NCI-H748 (cell line): Measurements from ENCODE around the gene SEPTIN8.
A peak's percentile ranks its signal among the peaks of the same experiment; 100 is the strongest.

Experiments
- DNase-seq: peaks from one replicate; lab custom pipeline; 2025; ENCODE audit not compliant: unreplicated experiment; lab: John Stamatoyannopoulos, UW

The SEPTIN8 gene

DNA sequence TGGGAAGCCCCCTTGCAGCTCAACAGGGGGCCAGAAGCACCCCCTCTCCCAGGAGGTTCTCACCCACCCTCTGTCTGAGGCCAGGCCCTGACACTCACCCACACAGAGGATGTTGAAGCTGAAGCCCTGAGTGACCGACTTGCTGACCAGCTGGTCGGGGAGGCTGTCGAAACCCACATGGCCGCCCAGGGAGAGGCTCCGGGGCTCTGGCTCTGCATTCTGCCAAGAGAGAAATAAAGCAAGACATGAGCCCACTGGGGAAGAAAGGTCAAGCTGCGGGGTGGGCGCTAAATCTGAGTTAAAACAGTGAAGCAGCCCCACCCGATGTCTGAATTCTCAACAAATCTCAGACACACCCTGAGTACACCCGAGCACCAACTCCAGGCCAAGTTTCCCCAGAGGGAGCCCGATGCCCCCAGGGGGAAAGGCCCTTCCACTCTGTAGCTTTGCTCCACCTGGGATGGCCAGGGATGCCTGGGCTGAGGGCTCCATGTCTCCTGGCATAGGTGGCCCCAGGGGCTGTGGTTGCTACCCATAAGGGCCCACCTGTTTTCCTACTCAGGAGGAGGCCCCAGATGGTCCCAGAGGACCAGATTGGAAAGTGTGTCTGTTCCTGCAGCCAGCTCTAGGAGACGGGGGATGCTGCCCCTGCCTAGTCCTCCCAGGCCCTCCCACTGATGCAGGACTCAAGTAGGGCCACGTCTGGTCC lies 11.6 kb downstream of the SEPTIN8 start:
- DNase-seq: no peak

- no peak for DNase-seq
Observed at GRCh38 chr5:132764671-132765238, 12.3 kb downstream of the SEPTIN8 start.

- no peak for DNase-seq
Observed at GRCh38 chr5:132764051-132764450, 13.0 kb downstream of the SEPTIN8 start.

GRCh38 chr5:132763181-132764036 lies 13.6 kb downstream of the SEPTIN8 start:
- DNase-seq: no peak

- DNase-seq: no peak
Observed at GRCh38 chr5:132762246-132763000, 14.6 kb downstream of the SEPTIN8 start.

DNA sequence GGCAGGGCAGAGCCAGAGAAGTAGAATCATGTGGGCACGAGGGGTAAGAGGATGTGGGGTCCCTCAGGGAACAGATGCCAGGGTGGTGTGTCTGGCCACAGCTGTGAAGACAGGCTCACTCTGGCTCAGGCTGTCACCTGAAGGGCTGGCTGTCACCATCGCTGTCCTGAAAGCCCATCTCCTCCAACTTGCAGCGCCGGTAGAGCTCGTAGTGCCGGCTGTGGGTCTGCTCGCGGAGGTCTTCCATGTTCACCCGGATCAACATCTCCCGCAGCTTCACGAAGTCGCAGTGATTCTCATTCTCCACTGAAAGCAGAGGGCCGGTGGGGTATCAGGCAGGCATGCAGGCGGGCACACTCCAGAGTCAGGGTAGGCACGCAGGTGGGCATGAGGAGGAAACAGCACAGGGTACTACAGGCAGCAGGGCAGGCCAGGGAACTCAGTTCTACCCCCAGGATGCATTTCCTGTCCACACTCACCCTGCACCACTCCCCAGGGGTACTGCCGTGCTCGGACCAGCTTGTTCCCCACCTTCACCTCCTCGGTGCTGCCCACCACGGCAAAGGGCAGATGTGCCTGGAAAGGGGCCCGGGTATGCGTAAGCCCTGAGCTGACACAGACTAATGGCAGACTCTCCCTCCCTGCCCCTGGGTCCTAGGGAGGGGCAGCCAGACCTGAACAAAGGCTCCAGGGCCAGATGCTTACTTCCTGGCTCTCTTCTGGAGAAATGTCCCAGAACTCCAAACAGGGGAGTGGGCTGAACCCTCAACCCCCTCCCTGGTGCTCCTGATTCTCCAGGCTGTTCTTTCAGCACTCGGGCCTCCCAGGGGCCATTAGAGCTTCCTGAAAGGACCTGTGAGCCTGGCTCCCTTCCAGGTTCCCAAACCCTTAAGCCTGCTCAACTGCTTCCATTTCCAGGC lies 15.5 kb downstream of the SEPTIN8 start:
- DNase-seq: no peak

DNA sequence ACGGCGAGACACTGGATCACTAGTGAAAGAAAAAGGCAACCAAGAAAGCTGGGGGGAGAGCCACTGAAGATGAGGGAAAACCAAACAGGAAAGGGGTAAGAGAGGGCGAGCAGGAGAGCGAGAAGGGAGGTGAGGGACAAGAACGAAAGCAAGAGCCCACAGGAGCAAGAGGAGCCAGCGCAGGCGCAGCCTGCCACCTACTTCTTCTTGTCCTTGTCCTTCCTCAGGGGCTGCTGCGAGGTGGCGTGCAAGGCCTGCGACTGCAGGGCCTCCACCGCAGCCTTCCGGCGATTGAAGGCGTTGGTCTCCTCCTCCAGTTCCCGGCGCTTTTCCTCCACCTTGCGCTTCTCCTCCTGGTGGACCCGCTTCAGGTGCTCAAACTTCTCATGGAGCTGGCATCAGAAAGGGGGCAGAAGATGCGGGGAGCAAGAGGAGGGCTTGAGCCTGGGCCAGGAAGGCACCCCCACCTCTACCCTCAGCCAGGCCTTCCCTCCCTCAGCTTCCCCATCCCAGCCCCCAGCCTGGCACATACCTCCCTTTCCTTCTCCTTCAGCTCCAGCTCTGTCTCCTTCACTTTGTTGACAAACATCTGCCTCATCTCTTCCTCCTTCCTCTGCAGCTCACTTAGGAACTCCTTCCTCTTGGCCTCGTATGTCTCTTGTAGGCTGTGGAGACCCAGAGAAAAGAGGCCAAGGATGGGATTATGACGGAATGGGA lies 16.3 kb downstream of the SEPTIN8 start:
- DNase-seq: no peak

GRCh38 chr5:132760049-132760420 lies 17.0 kb downstream of the SEPTIN8 start:
- no peak for DNase-seq

DNA sequence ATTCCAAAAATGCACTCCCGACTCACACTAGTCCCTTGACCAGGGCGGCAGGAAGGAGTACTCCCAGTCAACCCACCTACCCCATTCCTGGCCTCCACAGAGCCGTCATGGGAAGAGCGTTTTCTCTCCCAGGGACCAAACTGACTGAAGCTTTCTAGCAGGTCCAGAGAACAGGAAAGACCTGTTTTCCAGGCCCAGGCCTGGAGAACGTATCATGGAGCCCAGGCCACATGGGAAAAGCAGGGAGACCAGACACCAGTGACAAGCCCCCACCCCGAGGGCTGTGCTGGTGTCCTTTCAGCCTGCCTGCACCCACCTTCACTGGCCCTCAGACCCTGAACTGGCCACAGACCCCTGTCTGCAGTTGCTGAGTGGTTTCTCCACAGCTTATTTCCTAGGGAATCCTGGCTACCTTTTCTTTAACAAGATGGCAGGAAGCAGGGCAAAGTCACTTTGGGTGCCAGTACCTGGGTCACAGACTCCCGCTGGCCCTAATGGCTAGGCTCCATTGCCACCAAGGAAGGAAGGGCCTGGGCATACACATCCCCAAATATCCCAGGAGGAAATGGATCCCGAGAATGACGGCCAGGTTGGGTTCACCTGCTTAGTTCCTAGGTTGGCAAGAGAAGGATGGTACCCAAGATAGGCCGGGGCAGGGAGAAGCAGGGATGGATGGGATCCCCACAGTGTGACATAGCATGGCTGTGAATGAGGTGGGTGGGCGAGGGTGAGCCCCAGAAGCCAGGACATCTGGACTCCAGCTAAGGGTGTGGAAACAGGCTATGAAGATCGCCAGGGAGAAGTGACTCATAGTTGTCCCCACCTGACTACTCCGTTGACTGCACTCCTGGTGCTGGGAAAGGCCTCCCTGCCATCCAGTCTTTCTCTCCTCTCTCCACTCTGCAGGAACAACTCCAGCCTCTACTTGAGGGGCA lies 17.7 kb downstream of the SEPTIN8 start:
- peak; percentile 6 for DNase-seq

DNA sequence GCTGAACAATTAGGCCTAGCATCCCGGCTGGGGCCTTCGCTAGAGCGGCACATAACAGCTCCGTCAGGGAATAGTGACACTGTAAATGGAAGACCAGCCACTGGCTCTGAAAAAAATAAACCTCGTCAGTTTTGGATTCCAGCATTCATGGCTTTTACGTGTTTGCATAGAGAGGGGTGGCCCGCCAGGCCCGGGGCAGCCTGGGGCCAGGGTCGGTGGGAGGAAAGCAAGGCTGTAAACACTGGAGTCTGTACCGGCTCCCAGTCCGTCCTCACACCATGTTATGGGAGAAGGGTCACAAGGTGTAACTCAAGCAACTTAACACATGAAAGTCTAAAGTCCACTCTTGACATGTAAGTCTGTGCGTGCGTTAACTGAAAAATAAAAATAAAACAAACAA lies 18.6 kb downstream of the SEPTIN8 start:
- DNase-seq: no peak

GRCh38 chr5:132756542-132756941 lies 20.5 kb downstream of the SEPTIN8 start:
- no peak for DNase-seq

DNA sequence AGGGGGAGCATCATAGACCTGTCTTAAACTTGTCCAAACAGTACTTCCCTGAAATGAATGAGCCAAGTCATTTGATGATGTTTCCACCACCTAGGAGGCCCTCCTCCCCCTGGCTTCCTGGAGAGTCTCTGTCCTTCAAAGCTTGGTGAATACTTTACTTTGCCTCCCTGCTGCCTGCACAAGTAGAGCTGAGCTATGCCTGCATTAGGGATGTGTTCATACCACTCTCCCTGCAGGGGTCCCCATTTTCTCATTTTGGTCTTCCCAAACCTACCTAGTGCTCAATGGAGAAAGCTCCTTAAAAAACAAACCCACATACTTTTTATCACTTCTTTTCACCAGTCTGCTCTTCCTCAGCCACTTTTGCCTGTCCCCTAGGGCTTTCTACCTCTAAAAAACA lies 22.1 kb downstream of the SEPTIN8 start:
- DNase-seq: no peak

DNA sequence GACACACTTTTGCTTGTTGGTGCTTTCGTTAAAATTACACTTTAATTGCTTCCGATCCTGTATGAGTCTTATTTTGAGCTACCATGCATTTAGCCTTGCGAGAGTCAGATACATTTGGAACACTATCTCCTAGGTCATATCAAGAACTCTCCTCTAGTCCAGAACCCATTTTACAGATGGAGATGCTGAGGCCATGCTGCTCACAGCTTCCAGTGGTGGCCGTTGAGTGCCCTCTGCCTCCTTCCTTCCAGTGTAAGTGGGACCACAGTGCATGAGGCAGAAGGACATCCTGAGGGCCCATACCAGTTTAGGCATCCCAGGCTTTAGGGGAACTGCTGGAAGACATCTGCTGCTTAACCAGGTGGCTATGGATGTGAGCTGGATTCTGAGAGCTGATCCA lies 22.9 kb downstream of the SEPTIN8 start:
- DNase-seq: no peak

DNA sequence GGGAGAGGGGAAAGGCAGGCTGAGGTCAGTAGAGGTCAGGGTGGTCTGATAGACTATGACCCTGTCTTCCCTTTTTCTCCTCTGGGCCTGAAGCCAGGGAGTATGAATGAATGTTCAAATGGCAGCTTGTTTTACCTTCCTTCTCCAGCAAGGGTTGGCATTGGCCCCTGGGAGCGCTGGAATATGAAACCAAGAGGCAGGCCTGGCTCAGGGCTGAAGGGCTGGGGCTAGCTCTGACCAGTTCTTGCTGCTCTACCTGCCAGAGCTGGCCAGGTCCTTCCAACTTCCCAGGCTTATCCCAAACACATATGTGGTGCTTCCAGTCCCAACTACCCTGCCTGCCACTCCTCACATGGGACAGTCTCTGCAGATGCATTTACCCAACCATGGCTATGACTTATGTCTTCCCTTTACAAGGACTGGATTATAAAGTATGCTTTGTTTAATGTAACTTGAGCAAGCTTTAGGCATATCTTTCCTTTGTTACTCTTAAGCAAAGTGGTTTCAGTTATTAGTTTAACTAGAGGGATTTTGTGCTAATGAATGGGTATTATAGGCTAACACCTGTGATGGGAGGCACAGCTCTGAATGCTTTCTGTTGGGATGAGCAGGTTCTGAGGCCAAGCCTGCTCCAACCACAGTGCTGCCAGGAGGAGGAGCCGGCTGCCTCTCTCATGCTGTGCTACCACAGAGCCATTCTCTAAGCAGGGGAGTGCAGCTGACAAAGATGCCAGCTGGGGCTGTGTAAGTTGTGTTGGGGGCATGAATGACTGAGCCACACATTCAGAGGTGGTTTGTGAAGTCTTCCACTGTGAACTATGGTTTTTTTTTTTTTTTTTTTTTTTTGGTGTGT lies 23.7 kb downstream of the SEPTIN8 start:
- peak; percentile 13 for DNase-seq

DNA sequence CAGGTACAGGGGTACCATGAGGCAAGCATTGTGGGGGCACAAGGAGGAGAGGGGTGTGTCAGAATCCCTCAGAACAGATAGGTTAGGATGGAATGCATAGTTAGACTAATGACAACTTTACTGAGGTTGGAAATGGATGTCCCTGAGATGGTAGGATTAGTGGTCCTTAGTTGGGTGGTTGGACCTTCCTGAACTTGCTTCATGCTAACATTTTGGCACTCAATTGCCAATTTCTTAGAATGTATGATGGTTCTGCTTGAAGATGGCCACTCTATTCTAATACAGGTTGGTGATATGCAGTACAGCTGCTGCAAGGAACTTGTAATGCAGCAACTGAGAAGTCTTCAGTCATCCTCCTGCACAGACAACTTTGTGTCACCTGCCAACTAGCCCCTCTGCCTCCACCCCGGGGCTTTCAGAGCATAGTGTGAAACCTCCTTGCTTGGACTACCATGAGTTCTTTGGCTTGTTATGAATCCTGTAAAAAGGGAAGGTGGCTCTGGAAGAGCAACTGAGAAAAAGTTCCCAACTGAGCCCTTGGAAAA lies 24.4 kb downstream of the SEPTIN8 start:
- no peak for DNase-seq

DNA sequence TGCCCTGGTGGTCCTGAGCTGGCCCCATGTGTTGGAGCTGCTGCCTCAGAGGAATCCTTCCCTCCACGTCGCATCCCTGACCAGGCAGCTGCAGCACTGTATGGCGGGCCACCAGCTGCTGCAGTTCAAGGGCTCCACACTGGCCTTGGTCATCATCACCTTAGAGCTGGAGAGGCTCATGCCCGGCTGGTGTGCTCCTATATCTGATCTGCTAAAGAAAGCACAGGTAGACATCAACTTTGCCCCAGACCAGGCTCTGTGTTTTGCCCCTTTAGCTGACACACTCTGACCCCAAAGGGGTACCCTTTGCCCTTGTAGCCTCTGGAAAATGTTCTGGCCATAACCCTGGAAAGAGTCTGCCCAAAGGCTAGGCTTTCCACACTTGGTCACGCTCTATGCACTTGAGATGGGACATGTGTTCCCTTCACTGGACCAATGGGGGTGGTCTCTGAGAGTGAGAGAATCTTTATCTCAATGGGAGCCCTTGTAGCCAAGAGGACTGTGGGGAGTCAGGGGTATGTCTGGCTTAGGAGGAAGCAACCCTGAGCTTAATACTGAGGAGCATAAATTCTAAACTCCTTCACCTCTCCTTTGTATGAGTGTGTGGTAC lies 25.0 kb downstream of the SEPTIN8 start:
- DNase-seq: no peak

DNA sequence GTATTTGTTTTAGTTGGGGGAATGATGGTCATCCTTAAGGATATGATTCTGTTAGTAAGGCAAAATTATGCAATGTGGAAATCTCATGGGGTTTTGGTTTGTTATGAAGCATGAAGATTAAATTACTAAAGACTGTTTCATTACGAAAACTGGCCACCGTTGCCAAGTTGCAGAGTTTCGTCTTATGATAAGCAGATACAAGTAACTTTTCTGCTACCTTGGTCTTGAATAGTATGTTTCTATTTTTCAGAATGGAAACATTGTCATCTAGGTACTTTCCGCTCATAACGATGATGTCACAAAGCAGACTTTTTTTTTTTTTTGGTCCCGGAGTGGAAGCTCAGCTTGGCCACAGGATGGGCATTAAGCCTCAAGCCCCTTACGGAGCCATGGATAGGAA lies 25.6 kb downstream of the SEPTIN8 start:
- DNase-seq: no peak
